ENCODE measurements around the gene TAP2. TPM values are rescaled to one million over a fixed set of nuclear protein-coding genes. Genes with fewer than 3 reads are reported as not detected.

TAP2 gene
- total RNA-seq, 1 experiment from 2014 or later, result 59.9 TPM

- H3K9ac ChIP-seq (ENCODE audit: low read length), result no peak overlapping the region
- POLR2A ChIA-PET, result interaction anchor here (0.6 kb wide), 1 partner anchor 53 kb away, joined by 4 read pairs; no protein-coding TSS in a partner anchor
- RAD21 ChIA-PET (ENCODE audit: low non-redundant PET in 1 of 2, low total read pairs in 2 of 2, uncharacterized antibody in 2 of 2, unreplicated experiment in 2 of 2), result no interaction called here
- CTCF ChIA-PET, result no interaction called here
- BruUV-seq (replicated peaks), result no TSS peak
- no peaks in the 10 kb centered on the region for H3K36me3 ChIP-seq (ENCODE audit: control insufficient read depth in 1 of 2, insufficient read depth in 2 of 2, low read length in 2 of 2)
- no peaks in the 10 kb centered on the region for H4K20me1 ChIP-seq (ENCODE audit: insufficient read depth)
- DNase-seq (ENCODE audit: low read depth, low spot score) (no peak), ATAC-seq (no peak)
- H3K27me3 ChIP-seq (ENCODE audit: insufficient read depth, low read length), result no peaks in the 10 kb centered on the region
- no peaks in the 10 kb centered on the region for H3K79me2 ChIP-seq (ENCODE audit: insufficient read depth, low read length)
- no peaks in the 10 kb centered on the region; the same call in none of the 2 replicates for H3K9me2 ChIP-seq (ENCODE audit: insufficient read depth)
- TF ChIP-seq ZFX (IDR thresholded peaks at IDR 0.05) (no peak), ELF1 (IDR thresholded peaks at IDR 0.05; ENCODE audit: borderline replicate concordance, low read depth) (no peak), YY1 (IDR thresholded peaks at IDR 0.05; ENCODE audit: extremely low read depth, insufficient replicate concordance, low read depth, low read length) (no peak), ZNF274 (IDR thresholded peaks at IDR 0.05; ENCODE audit: low read depth, low read length) (no peak), SRF (IDR thresholded peaks at IDR 0.05; ENCODE audit: low read depth) (no peak), FOSL1 (IDR thresholded peaks at IDR 0.05; ENCODE audit: low read depth) (no peak)
- TF ChIP-seq, protein P1, sequence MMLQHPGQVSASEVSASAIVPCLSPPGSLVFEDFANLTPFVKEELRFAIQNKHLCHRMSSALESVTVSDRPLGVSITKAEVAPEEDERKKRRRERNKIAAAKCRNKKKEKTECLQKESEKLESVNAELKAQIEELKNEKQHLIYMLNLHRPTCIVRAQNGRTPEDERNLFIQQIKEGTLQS (IDR thresholded peaks at IDR 0.05), result no peak
- H3K9me3 ChIP-seq (ENCODE audit: control insufficient read depth in 1 of 2, insufficient read depth in 1 of 2, low read depth in 1 of 2, low read length in 2 of 2), result no peaks in the 10 kb centered on the region
- no peak overlapping the region for H2AFZ ChIP-seq (ENCODE audit: low read depth, low read length, poor library complexity, severe bottlenecking)
- no peak overlapping the region for H3K4me3 ChIP-seq (replicated peaks in 1 of 2; ENCODE audit: low read depth in 1 of 2, low read length in 2 of 2)
- H3K27ac ChIP-seq (ENCODE audit: low read depth, low read length), result no peak overlapping the region
- no peak overlapping the region for H3K4me2 ChIP-seq (ENCODE audit: low read length)
- H3K4me1 ChIP-seq (ENCODE audit: control insufficient read depth in 1 of 2, insufficient read depth in 2 of 2, low read length in 2 of 2), result peaks cover 0 to 12% of the 10 kb centered on the region in 2 experiments; a peak in 2 of 4 replicates
- intact Hi-C loops (cut with micrococcal nuclease), result no loop called here
These were observed 24.4 kb downstream of the TAP2 start for GRCh38 chr6:32814145-32814544.

- Histone ChIP-seq H3K9me3 (ENCODE audit: control insufficient read depth in 1 of 2, insufficient read depth in 1 of 2, low read depth in 1 of 2, low read length in 2 of 2) (no peaks in the 10 kb centered on the region), H3K4me3 (replicated peaks in 1 of 2; ENCODE audit: low read depth in 1 of 2, low read length in 2 of 2) (no peak overlapping the region), H3K4me2 (ENCODE audit: low read length) (no peak overlapping the region), H3K9me2 (ENCODE audit: insufficient read depth) (no peaks in the 10 kb centered on the region; the same call in 1 of the 2 replicates), H3K9ac (ENCODE audit: low read length) (no peak overlapping the region), H3K27ac (ENCODE audit: low read depth, low read length) (no peak overlapping the region), H3K79me2 (ENCODE audit: insufficient read depth, low read length) (no peaks in the 10 kb centered on the region), H3K27me3 (ENCODE audit: insufficient read depth, low read length) (peaks cover 21% of the 10 kb centered on the region), H3K36me3 (ENCODE audit: control insufficient read depth in 1 of 2, insufficient read depth in 2 of 2, low read length in 2 of 2) (no peaks in the 10 kb centered on the region), H4K20me1 (ENCODE audit: insufficient read depth) (no peaks in the 10 kb centered on the region), H3K4me1 (ENCODE audit: control insufficient read depth in 1 of 2, insufficient read depth in 2 of 2, low read length in 2 of 2) (no peaks in the 10 kb centered on the region), H2AFZ (ENCODE audit: low read depth, low read length, poor library complexity, severe bottlenecking) (no peak overlapping the region)
- no peak for ATAC-seq
- ChIA-PET CTCF (interaction anchor here (0.8 to 1.1 kb wide), 2 partner anchors 23 to 52 kb away, joined by 3 to 4 read pairs; no protein-coding TSS in a partner anchor), RAD21 (ENCODE audit: low non-redundant PET in 1 of 2, low total read pairs in 2 of 2, uncharacterized antibody in 2 of 2, unreplicated experiment in 2 of 2) (no interaction called here), POLR2A (no interaction called here)
- DNase-seq (ENCODE audit: low read depth, low spot score), result no peak
- no TSS peak for BruUV-seq (replicated peaks)
- TF ChIP-seq, protein P2, sequence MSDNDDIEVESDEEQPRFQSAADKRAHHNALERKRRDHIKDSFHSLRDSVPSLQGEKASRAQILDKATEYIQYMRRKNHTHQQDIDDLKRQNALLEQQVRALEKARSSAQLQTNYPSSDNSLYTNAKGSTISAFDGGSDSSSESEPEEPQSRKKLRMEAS (IDR thresholded peaks at IDR 0.05), result no peak
- TF ChIP-seq ZNF274 (IDR thresholded peaks at IDR 0.05; ENCODE audit: low read depth, low read length), result no peak
- TF ChIP-seq CBX3 (IDR thresholded peaks at IDR 0.05; ENCODE audit: low read depth), result no peak
- TF ChIP-seq EZH2 (IDR thresholded peaks at IDR 0.05), result no peak
- intact Hi-C loops (cut with micrococcal nuclease), result no loop called here
These were observed 29.4 kb downstream of the TAP2 start for GRCh38 chr6:32809171-32809570.

All from HCT116 (cell line).